ENCODE data around the gene CNOT4.

- TF ChIP-seq EZH2phosphoT487 (IDR thresholded peaks at IDR 0.05; ENCODE audit: insufficient read depth, low read depth) (no peak), EZH2 (IDR thresholded peaks at IDR 0.05; ENCODE audit: insufficient read depth, poor library complexity, severe bottlenecking) (no peak)
Observed at GRCh38 chr7:135343361-135343760, 166.5 kb downstream of the CNOT4 start.
